Stimulated activated CD4-positive, alpha-beta T cell treated with anti-CD3 and anti-CD28 coated beads, Interleukin-4, amount 100 ng/mL, for 4 hours (primary cell): ENCODE data around the gene MTFR2.
"Not testable (repeated sequence)": the region's sequence is repeated elsewhere in the genome, so short reads cannot be mapped to it uniquely, and the experiment has no call there.

Experiments
- DNase-seq, 2 experiments: peaks; one replicate each; pipeline ENCODE4 v3.0.0-alpha.2; 2020

The MTFR2 gene

DNA sequence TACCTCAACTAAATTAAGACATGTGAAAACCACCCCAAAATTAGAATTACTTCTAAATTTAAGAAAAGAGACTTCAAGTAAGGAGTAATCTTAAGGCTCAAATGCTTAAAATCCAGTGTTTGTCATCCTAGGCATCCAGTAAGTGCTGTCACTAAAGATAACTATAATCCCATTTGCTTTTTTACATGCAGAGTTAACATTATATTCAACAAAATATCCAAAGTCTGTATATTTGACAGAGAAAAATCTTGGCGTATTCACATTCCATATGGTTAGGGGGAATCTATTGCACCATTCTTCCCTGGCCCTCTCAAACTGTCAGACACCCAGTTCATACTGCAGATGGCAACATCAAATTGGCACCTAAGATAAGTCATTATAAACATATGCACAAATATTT is 17.4 kb downstream of the MTFR2 start:
- no peak for DNase-seq

DNA sequence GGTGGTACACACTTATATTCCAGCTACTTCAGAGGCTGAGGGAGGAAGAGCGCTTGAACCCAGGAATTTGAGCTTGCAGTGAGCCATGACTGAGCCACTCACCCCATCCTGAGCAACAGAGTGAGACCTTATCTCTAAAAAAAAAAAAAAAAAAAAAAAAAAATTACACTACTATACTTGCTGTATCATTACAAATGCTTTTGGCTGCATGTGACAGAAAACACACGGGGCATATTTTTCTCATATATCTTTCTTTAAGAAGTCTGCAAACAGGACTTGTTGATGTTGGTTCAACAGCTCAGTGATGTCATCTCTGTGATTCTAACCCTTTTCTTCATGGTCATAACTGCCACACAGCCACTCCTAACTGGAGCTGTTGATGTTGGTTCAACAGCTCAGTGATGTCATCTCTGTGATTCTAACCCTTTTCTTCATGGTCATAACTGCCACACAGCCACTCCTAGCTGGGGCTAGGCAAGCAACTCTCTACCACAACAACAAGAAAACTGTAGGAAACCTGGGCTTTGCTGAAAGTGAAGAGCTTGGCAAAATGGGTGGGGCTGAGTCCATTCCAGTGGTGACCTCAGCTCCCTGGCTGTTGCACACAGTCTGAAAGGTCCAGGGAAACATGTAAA is 19.8 kb downstream of the MTFR2 start:
- no peak for DNase-seq

DNA sequence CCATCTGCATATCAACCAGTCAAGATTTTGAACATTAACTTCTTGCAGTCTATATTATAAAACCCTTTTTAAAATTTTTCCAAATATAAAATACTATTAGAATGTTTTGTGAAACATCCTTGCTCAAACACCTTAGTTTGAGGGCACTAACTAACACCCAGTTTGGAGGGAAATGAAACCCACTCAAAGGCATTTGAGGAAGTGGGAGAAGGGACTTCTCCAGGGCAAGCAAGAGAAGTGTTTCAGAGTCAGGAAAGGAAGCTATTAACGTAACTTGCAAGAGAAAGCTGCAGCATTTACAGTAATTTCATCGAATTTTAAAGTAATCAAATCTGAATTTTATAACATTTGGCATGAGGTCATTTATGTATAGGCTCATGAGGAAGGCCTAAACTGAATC is 21.3 kb downstream of the MTFR2 start:
- DNase-seq: no peak

DNA sequence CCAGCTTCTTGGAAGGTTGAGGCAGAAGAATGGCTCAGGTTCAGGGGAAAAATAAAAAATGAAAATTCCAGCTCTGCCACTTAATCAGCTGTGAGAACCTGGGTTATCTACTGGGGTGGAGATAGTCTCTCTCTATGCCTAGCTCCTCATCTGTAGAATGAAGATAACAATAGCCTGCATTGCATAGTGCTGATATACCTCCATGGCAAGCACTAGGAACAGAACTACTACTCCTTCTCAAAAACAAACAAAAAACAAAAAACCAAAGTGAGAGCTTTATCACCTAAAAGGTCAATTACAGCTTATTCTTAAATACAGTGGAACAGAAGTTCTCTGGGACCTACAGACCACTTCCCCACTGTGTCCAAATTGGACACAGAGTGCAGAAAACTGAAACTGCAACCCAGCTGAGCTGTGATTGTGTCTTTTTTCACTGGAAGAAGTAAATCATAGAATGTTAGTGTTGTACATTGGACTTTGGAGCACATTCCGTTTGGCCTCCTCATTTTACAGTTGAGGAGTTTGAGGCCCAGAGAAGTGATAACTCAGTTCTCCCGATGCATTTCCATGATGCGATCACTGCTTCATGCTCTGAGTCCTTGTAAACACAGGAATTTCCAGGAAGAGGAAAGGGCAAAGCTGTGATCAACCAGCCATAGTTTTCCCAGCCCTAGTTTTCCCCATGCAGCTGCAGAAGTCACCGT is 23.3 kb downstream of the MTFR2 start:
- no peak for DNase-seq

DNA sequence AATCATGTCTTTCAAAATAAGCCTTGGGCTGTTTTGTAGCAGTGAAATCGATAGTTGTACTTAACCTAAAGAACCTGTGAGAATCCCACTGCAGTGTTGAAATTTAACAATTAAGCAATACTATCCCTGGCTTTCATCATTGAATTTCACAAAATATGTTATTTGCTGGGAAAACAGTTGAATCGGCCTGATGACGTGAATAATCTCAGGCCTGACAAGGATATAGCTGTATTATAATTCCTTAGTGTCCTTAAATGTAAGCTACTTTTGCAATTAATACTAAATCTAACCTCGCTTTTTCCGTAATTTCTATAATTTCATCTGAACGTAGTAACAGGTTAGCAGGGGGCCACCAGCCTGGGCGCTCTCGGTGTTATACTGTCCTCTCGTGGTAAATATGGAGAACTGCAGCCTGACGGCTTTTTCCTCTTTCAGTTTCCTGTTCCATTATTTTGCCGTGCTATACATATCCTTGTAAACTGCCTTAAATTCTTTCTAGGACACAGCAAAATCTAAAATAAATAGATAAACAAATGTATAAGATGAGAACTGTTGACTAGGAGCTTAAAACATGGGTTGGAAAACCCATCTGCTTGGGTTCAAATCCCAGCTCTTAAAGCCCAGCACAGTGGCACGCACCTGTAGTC is 24.0 kb downstream of the MTFR2 start:
- DNase-seq: peak; percentile 19 to 43

DNA sequence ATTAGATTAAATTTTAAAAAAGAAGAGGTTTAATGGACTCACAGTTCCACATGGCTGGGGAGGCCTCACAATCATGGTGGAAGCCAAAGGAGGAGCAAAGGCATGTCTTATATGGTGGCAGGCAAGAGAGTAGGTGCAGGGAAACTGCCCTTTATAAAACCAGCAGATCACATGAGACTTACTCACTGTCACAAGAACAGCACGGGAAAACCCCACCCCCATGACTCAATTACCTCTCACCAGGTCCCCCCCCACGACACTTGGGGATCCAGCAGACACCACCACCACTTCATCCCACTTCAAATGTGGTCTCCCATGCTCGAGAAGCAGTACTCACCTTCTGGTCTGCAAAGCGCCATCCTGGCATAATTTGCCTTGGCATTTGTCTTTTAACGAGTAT is 24.6 kb downstream of the MTFR2 start:
- peak; percentile 16 to 33 for DNase-seq

DNA sequence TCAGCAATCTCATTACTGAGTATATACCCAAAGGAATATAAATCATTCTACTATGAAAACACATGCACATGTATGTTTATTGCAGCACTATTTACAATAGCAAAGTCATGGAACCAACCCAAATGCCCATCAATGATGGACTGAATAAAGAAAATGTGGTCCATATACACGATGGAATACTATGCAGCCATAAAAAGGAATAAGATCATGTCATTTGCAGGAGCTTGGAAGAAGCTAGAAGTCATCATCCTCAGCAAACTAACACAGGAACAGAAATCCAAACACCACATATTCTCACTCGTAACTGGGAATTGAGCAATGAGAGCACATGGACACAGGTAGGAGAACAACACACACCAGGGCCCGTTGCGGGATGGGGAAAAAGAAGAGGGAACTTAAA is 25.1 kb downstream of the MTFR2 start:
- DNase-seq: not testable (repeated sequence)

DNA sequence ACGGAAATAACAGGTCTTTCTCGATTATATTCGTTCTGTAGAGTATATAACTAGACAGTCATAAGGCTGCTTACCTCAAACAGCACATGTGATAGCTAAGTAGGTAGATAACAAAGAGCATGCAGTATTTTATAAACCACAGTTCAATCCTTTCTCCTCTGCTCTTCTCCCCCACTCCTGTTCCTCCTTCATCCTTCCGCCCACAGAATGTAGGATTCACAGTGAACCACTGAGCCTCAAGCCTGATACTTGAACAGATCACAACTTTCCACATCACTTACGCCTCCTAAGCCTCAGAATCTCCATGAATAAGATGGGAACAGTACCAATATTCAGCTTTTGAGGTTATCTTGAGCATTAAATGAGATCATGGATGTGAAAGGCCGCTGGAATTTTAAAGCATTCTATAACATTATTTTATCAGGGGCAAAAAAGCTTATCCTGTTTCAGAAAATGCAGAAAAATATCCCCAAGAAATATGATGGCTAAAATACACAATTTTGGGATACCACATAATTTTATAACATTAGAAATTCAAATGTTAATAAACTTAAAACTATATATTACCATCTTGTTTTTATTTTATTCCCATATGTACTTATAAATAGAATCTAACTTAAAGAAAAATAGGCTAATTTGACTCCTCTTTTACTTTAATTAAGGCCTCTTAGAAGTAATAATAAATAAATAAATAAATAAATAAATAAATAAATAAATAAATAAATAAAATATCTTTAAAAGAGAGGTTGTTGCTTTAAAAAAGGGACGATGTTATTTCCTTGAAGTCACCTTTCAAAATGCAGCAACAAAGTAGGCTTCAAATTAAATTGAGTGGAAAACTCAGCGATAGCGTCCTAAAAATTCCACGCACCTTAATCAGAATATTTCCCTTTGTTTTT is 33.4 kb downstream of the MTFR2 start:
- no peak for DNase-seq

DNA sequence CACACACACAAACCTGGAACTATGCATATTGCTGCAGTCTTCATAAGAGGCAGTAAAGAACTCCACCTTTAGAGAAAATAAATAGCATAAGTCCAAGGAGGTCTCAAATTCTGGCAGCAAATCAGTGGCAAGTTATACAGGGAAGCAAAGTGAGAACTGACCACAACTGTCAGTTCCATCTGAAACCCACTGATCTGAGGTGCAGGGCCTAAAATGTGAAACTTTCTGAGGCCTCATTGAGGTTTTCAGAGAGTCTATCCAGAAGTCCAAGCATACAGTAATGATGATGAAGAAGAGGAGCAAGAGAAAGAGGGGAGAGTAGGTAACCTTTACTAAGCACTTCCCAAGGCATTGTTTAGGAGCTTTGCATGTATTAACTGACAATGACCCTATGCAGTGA is 36.3 kb downstream of the MTFR2 start:
- no peak for DNase-seq

DNA sequence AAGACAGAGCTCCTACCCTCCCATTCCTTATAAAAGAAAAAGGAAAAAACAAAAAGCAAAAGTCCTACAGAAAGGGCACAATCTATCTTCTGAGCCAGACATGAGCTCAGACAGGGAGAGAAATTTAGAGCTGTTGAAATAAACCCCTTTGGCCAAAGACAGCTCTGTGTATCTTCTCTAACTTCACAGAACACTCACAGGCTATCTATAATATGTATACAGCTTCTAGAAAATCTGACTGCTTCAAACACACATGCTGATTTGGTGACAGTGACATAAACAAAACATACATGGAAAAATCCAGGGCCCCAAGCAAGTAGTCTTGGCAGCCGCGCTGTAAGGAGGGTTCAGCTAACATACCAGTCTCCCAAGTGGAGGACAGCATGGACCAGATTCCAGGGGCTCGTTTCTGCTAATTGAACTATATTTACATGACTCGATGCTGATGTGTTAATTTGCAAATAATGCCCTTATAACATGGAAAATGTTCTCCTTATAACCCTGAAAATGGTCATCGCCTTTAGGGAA is 37.0 kb downstream of the MTFR2 start:
- no peak for DNase-seq

DNA sequence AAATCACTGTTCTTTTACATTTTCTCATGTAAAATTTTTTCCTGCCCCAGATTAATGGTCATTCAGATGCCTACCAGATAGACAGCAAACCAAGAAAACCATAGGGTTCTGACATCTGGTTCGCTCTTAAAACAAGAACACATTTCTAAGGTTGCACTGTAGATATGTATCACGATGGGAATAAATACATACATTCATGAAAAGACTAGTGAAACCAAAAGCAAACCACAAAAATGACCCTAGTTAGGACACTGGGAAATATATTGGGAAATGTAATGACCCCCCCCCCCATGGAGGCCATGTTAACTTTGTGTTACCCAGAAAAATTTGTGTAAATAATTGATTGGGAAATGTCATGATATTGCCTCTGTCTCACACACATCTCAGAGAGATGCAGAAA is 37.5 kb downstream of the MTFR2 start:
- DNase-seq: no peak

DNA sequence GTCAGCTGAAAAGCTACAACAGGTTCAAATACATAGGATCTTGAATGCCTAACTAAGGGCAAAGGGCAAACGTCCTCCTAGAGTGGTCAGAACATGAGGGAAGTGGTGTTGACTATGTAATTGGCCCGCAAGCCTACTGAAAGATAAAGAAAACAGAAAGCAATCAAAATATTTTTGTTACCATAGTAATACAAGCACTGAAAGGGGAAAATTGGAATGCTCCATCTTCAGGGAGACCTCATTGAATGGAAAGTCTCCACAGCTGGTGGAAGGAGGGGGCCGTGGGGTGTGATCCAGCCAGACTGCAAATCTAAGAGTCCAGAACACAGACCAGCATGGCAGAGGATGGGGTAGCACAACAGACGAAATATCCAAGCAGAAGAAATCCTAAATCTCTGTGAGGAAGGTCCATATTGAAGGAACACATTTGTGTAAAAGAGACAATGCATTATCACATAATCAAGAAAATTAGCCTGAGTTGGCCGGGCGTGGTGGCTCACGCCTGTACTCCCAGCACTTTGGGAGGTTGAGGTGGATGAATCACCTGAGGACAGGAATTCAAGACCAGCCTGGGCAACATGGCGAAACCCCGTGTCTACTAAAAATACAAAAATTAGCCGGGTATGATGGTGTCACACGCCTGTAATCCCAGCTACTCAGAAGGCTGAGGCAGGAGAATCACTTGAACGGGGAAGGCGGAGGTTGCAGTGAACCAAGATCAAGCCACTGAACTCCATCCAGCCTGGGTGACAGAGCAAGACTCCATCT is 39.5 kb downstream of the MTFR2 start:
- no peak for DNase-seq

DNA sequence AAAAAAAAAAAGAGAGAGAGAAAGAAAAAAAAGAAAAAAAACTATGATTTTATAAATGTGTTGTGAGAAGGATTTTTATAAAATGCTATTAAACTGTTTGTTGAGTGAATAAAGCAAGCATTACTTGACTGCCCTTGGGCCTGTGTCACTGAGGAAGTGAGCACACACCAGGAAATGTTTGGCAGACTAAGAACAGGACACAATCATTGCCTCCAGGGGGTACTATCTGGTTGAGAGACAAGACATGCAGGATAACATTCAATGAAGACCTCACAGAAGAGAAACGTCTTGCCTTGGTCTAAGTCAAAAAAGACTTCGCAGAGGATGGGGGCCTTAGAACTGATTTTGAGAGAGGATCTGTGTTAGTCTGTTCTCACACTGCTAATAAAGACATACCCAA is 40.6 kb downstream of the MTFR2 start:
- no peak for DNase-seq

DNA sequence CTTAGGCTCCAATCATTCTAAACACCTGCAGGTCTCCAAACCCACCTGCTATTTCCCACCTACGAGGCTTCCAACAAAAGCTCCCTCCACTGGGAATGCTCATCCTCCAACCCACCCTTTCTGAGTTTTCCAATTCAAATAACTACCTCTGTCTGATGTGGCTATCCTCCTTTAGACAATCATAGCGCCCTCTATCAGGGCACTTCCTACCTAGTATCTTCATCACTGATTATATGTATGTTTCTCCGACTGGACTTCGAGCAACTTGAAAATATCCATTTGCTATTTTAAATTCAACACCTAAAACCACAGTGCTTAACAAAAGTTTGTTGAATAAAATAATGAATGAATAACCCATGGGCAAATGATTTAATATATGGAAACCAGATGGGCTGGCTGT is 41.3 kb downstream of the MTFR2 start:
- DNase-seq: no peak

DNA sequence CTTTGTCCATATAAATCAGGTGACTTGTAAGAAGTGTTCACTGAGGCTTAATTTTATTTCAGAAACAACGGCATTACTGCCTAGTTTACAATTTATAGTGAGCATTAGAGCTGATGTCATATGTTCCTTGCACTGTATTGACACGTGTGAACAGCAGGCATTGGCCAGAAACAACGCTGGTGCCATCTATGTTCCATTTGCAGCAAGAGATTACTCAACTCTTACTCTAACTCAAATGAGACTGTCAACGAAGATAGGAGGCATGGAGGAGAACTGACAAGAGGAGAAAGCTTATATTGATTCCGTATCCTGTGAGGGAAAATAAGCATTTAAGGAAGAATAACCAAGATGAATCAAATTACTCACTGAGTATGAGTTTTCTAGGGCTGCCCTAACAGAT is 48.4 kb downstream of the MTFR2 start:
- no peak for DNase-seq

DNA sequence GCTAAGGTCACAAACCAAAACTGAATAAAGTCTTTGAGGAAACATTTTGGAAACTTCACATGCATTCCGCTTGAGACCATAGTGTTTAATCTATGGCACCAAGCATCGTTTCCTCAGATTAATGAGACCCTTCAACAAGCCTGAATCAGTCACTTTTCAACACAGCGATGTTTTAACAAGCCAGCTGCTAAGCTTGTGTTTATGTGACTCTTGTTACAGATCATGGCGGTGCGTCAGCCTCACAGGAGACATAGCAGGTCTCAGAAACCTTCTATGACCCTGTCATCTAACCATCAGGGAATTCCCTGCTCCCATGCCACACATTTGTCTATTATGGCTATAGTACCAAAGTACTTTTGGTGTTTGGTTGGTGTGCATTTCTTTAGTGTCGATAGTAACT is 57.2 kb downstream of the MTFR2 start:
- no peak for DNase-seq

DNA sequence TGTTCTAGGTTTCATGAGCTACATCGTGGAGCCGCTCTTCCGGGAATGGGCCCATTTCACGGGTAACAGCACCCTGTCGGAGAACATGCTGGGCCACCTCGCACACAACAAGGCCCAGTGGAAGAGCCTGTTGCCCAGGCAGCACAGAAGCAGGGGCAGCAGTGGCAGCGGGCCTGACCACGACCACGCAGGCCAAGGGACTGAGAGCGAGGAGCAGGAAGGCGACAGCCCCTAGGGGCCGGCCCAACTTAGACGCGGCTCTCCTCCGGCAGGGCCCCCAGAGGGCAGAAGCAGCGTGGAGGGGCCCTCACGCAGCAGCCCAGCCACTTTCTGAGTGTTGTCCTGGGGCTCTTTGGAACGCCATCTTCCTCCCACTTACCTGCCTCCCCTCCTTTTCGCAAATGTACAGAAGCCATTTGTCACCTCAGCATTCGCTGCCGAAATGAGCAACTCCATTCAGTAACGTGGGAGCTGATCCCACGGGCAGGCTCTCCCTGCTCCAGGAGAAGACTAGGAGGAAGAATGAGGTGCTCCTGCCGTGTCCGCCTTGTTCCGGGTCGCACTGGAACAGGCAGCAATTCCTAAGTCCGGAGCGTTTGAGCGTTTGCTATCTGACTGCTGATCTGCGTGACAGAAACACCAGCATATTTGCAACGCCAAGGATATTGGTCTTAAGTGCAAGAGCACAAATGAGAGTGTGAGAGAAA is 58.4 kb downstream of the MTFR2 start:
- no peak for DNase-seq

DNA sequence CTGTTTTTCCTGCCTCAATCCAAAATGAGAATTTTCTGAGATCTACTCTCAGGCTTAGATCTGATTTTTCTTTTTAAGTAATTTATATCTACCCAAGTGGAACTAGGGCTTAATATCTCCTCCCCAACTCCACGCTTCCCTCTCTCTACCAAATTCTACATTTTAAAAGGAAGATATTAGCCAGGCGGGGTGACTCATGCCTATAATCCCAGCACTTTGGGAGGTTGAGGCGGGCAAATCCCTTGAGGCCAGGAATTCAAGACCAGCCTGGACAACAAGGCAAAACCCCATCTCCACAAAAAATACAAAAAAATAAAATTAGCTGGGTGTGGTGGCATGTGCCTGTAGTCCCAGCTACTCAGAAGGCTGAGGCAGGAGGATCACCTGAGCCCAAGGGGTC is 61.0 kb downstream of the MTFR2 start:
- no peak for DNase-seq

DNA sequence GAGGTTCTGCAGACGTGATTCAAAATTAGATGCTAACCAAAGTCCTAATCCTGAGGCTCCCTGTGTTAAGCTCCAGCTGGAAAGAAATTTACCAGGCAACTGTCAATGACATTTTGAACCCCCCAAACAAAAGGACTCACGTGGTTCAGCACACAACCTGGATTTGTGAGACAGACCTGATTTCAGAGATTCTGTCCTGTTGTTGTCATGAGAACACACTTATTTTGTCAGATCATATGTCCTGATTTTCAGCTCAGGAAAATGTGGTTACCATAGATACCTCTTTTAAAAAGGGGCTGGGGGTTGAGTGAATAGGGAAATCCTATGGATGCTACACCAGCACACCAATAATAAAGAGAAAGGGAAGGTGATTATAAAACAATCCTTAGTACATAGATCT is 61.6 kb downstream of the MTFR2 start:
- no peak for DNase-seq

DNA sequence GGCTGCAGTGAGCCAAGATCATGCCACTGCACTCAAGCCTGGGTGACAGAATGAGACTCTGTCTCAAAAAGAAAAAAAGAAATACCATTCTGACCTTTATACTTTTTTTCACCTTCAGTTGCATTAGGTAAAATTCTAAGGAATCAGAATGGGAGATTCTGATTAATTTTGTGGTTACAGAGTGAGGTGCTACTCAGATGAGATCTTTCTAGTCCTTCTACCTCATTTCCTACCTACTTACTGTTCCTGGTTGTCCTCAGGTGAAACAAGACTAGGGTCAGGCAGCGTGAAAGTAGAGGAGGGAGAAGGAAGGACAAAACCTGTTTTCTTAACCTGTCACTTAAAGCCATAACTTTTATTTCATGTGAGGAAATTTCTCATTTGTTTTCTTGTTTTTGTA is 63.7 kb downstream of the MTFR2 start:
- no peak for DNase-seq

DNA sequence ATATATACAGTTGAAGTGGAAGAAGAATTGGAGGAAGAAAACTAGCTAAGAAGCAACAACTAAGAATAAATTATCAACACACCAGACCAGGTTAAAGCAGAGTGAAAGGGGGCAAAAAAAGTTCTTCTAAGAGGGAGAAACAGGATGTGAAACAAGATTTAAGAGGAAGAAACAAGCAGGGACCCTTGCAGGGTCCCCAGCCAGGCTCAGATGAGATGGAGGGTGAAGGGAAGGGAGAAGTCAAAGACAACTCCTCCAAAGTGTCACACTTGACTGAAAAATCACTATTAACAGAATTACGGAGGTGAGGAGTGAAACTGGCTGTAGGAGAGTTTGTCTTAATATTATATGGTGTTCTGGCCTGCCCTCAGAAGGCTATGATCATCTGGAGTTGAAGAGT is 65.4 kb downstream of the MTFR2 start:
- no peak for DNase-seq

DNA sequence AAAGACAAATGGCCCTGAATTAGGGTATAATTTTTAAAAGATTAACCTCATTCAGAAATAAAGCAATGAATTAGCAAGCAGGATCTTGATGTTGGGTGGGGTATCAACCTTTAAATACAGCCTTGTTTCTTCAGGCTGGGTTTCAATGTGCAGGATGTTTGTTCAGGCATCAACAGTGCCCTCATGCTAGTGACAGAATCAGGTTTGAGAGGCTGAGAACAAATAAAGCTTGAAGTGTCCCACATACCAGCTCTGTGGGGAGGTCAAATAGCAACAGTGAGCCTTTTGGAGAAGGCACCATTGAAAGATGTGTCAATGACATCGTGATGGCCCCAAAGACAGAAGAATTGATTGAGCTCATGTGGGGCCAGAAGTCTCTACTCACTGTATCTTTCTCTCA is 68.2 kb downstream of the MTFR2 start:
- no peak for DNase-seq
